HG03565 (cell line): ENCODE measurements around the gene DAPK1.

Experiments
- ATAC-seq: cut with Tn5 transposase; IDR thresholded peaks from one replicate; pipeline ENCODE4 v1.9.1; 2021; ENCODE audit warnings: mild to moderate bottlenecking, moderate library complexity; ENCODE audit not compliant: unreplicated experiment

The DAPK1 gene

DNA sequence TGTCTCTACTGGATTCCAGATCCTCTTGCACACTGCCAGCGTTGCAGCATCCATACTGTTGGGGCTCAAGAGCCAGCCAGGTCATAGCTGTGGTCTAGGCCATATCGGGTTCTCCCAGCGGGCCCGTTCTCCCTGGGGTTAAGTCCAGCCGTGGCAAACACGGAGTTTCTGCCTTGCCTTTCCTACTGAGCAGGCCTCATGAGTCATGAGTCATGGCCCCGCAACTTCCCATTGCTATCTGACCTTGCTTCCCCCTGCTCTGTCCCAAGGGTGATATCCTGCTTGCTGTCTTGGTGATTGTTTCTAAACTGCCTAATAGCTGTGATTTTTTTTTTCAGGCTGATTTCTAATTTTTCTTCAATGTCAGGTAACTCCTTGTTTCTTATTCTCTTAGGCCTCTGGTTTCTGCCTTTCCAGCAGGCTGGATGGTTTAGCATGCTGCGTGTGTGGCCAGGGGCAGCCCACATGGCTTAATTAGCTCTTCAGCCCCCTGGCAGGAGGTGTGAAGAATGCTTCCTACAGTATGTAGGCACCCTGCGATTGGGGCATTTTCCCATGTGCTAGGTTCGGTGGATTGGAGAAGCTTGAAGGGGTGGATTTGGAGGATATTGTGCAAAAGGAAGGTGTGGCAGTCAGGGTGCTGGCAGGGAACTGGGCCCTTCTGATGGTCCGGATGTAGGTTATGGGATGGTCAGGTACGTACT, 18.7 kb downstream of the DAPK1 start:
- ATAC-seq, result no peak

DNA sequence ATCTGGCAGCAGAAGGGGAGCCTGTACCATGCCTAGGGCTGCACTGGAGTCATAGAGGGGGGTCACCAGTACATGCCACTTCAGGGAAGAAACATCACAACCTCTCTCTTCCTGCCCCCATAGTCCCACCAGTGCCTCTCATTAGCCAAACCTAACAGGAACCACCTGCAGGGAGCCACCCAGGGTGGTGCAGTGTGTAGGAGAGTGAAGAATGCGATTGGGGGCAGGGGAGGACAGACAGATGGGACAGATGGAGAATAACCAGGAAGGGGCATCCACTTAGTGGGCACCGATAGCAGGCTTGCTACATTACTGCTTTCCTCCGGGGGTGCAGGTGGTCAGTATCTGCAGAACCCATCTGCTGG, 19.2 kb downstream of the DAPK1 start:
- ATAC-seq, result no peak

DNA sequence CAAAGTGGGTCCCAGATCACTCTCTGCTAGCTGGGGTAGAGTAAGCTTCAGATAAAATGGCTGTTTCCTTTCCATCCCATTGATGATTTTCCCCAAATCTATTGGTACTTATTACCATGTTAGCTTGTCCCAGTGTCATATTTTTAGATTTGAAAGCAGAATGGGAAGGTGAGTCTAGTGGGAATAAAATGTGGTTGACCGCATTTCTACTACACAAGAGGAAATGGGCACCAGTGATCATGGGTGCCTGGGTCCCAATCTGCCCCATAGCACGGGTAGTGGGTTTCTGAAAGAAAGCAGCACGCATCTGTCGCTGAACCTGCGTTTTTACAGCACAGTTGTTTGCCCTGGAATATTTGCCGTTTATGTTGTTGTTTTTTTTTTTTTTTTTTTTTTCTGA, 20.1 kb downstream of the DAPK1 start:
- no peak for ATAC-seq

DNA sequence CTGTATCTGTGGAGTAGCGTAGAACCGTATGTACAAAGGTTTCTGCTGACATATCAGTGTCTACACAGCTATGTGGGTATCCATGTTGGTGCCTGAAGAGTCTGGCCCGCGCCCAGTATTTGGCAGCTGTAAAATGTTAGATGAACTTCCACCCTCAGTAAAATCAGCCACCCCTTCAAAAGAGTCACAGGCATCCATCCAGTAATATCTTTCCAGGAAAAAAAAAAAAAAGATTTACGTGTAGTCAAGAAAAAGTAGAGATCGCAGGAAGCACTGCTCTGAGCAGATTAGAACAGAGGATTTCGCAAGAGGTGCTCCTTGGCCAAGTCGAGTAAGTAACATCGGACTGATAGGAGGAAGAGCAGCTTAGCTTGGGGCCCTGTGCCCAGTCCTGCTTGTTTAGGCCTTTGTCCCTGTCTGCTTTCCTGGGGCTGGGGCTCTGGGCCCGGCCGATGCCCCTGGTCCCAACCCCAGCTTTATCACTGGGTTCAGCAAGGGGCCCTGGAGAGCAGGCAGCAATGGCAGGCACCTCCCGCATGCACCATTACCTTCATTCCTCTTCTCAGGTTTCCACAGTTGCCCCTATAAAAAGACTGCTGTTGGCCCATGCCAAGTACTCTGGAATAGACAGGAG, 21.2 kb downstream of the DAPK1 start:
- no peak for ATAC-seq

DNA sequence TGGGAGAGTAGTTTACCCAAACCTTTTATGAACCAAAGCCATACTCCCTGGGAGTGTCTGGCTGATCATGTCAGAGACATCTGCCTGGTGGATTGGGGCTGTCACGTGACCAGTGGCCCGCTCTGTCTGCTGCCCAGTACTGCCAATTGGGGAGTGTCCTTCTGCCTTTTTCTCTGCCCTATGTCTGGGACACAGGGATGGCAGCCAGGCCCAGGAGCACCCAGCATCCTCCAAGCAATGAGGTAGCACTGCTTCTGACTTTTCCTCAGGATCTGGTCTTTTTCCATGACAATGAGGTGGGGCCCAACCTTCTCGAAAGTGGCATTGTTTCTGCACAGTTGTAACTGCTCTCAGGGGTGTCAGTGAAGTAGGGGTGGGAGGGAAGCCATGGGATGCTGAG, 21.8 kb downstream of the DAPK1 start:
- ATAC-seq, result no peak

DNA sequence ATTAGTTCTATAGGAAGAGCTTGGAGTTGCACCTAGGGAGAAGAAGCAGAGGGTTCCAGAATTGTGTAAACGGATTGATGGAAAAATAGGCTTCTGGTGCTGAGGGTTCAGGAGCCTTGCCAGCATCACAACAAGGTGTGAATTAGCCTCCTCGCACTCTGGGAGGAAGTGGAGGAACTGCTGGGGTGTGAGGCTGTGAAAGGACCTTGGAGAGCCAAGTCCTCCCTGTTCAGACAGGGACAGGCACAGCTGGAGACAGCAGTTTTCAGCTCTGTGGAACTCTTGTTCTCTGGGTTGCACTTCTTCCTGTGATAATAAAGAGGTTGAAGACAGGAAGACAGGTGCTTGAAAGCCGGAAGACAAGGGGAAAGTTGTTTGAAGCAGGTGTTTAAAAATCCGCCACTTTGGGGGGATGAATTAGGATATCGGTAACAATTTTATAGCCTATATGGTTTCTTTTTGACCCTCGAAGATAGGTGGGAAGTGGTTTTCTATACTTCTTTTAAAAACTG, 22.6 kb downstream of the DAPK1 start:
- ATAC-seq, result no peak

DNA sequence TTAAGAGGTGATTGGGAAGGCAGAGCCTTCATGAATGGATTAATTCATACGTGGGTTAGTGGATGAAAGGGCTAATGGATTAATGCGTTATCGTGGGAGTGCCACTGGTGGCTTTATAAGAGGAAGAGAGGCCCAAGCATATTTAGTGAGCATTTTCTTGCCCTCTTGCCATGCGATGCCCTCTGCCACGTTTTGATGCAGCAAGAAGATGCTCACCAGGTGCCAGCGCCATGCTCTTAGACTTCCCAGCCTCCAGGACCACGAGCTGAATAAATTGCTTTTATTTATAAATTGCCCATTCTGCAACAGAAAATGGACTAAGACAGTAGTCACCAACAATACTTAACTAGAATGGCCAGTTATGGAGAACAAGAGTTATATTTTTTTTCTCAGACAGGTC, 24.2 kb downstream of the DAPK1 start:
- no peak for ATAC-seq

DNA sequence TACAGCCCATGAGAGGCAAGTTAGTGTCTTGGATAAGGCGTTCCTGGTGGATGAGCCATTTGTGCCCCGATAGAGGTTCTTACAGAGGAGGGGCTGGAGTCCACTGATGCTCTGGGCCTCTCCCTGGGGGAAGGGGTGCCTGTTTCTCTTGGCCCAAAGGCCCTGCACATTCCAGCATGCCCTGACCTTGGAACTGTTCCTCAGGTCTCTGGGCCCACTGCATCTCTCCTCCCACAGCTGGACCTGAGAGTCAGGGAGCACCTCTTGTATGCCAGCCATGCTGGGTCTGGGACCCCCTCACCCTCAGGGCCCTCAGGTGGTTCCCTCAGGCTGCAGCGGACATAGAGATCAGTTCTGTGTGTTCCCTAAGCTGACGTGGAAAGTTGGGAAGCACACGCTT, 26.4 kb downstream of the DAPK1 start:
- no peak for ATAC-seq

DNA sequence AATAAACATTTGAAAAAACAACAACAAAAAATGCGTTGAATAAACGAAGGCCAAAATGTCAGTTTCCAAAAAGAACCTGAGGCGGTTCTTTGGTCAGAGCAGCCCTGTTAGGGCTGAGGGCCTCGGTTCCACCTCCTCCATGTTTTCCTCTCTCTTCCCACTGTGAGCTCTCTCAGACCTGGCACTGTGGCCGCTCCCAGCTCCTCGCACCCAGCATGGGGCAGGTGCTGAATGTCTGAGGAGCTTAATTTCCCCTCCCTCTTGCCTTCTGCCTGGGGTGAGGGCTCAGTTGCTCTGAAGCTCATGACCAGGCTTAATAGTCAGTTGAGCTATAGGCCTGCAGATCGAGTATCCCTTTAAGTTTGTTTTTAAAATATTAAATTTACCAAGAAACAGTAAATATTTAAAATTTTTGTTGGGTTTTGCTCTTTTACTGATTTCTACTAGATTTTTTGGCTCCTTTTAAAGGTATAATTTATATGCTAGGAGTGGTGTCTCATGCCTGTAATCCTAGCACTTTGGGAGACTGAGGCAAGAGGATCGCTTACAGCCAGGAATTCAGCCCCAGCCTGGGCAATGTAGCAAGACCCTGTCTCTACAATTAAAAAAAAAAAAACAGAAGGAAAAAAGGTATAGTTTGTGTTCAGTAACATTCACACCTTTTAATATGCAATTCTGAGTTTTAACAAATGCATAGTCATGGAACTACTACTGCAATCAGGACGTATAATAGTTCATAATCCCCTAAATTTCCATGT, 28.1 kb downstream of the DAPK1 start:
- ATAC-seq, result no peak

DNA sequence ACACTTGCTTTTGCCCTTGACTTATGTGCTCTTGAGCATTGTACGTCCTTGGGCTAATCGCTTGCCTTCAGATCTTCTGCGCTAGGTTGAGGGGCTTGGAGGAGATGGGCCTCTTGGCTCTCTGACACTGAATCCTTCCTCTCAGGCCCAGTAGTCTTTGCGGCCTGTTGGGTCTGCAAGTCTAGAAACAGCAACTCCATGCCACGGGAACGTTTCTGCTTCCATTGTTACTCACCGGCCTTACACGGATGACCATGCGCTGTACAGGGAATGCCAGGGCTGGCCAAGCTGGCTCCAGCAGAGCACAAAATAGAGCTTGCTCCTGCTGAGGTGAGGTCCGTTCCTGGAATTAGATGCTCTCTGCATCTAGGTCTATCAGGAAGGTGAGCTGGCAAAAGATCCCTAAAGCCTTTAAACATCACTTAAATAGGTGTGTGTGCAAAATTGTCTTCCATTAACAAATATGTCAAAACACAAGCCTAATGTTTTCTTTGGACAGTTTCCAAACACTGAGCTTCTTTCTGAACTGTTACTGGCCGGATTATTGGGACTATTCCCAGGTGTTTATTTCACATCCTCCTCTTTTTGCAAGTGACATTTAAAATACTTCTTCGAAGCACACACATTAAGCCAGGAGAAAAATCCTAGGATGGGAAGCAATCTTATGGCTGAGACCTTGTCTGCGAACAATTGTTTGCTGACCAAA, 29.7 kb downstream of the DAPK1 start:
- no peak for ATAC-seq

DNA sequence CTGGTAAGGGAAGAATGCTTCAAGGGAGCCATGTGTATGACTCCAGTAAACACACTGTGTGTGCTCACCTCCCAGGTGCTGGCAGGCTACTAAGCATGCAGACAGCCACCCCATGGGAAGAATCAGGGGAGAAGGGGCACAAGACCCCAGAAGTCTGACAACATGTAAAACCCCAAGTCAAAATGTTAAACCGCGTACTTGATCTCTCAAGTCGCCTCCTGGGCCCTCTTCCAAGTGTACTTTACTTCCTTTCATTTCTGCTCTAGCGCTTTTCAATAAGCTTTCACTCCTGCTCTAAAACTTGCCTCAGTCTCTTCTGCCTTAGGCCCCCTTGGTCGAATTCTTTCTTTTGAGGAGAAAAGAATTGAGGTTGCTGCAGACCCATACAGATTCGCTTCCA, 31.3 kb downstream of the DAPK1 start:
- ATAC-seq, result no peak

DNA sequence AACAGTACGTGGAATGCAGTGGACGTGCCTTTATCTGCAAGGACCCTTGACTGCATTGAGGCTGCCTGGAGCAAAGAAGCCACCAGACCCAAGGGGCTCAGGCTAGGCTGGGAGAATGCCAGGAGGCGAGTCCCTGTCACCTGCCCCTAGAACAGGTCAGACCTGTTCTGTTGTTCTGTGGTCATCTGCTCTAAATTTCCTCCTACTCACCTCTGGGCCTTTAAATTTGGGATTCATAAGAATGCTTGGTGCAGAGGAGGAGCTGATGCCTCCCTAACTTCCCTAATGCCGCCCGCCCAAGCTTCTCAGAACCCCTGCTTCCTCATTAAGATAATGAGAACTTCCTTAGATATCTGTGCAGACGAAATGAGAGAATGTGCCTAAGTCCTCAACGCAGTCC, 32.0 kb downstream of the DAPK1 start:
- no peak for ATAC-seq

DNA sequence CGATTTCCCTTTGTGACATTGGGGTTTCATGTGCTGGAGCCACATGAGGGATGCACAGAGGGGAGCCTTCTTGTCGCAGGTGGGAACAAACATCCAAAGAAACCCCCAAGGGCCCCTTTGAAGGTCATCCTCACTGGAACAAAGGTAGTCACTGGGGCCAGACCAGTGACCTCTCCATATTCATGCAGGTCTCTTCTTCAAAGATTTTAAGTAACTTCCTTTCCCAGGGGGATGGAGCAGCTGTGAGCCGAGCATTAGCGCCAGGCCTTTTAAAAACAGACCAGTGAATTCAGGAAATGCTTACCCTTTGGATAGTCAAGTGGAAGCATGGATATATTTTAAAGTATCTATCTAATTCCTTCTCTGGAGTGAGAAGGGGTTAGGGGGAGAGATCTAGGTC, 33.0 kb downstream of the DAPK1 start:
- no peak for ATAC-seq

DNA sequence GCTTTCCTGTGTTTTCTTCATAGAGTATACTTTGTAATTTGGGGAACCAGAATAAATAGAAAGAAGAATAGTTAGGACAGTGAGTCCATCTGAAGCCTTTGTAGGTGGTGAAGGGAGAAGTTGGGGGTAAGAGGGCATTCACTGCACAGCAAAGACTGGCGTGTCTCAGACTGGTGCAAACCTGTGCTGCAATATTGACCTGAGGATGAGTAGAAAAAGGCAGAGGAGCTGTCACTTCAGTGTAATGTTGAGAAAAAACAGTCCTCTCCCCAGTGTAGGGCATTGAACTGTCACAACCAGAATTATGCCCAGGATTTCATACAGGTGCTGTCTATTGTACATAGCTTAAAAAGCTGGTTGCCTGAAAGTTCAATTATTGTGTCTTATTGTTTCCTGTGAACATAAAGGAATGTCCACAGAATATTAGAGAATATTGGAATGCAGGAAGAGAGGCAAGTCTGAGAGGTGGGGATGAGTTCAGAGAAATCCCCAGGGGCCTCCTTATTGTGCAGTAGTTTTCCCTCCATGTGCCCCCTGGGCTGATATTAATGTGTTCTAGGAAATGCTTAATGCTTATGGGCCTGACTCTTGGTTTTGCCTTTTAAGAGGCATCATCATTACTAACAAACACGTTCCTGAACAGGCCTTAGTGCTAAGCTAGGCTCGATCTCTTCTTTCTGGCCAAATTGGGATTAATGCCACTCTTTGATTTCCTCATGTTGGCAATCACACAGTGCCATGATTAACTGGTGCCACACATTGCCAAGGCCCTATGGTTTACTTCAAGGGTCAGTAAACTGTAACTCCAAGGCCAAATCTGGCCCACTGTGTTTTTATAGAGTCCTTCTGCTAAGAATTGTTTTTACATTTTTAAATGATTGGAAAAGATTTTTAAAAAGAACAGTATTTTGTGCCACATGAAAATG, 34.0 kb downstream of the DAPK1 start:
- no peak for ATAC-seq

DNA sequence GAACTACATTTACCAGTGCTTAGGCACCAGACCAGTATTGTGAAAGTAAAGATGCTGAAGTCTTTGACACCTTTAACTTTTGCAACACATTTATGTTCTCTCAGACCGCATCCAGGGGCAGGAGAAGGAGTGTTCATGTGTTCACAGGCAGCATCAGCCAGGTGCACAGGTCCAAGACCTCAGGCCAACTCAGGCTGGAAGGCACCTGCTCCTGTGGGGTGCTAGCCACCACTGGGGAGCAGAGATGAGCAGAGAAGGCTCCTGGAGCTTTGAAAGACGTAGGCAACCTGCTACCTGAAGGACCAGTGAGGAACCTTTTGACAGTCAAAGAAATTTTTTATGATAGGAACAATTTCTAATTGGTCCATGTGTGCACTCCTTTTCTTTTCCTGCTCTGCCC, 35.6 kb downstream of the DAPK1 start:
- no peak for ATAC-seq

DNA sequence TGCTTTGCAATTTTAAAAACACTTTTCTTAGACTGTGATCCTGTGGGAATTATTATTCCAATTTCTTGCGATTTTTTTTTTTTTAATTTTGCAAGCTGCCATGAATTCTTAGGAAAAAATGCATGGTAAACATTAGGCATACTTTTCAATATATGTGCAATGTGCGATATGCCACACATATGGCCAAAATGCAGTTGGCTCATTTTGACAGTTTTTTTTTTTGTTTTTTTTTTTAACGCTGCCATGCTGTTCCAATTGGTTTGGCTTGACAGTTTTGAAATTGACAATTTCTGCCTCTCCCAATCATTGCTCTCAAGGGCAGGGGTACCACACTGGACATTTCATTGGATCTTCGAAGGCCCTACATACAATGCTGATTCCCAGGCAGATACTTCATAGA, 36.4 kb downstream of the DAPK1 start:
- ATAC-seq, result no peak

DNA sequence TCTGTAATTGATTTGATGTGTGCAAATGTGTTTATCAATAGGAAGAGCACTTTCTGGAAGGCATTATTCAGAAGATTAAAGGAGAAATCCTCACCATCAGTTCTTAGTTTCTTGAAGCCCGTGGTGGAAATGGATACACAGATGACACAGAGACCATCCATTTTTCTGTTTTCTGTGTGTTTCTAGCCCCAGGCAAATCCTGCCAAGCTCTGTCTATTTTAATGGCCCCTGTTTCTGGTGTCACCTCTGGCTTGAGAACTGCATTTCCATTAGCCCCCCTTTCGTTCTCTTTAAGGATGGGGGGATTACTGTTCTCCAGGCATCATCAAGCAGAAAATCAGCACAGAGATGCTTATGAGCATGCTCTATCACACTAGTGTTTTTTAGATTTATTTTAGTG, 37.3 kb downstream of the DAPK1 start:
- no peak for ATAC-seq

DNA sequence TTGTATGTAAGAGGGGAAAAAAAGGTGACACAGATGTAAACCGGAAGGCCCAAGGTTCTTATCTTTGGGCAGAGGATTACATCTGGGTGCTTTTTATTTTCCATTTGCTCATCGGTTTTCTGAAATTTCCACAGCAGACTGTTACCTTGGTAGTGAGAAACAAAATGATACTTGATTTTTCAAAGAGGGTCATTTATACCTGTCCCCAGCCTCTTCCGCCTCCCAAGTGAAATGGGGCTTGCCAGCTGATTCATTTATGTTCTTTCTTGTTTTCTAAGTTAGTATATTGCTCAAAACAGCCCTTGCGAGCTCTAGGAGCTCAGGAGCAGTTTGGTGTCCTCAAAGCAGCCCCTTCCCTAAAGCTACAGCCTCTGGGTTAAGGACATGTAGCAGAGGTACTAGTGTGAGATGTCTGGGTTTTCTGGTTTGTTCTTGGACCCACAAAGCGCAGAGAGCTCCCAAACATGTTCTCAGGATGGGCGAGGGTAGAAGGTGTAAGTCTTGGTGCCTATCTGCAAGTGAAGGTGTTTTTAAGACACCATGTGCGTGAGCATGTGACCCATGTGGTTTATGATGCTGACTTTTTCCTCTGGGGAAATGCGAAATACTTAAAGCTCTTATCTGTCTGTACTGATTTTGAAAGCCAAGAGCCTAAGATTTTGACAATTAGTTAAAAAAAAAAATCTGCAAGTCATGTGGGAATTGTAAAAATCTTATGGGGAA, 38.3 kb downstream of the DAPK1 start:
- peak; percentile 64 for ATAC-seq

DNA sequence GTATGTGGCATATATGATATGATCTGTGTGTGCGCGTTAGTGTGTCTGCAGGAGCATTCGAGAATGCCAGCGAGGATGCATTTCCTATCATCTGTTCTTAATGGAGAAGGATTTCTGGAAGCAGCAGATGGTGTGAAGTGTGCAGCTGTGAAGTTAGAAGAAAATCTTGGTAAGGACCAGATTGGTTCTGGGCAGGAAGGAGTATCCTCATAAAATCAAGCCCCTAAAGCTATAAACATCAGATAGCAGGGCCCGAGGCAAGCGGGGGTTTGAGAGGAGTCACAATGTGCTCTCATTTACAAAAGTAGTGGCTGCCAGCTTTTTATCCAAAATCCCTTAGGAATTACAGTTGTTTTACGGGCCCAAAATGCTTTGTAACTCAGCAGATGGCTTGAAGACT, 40.0 kb downstream of the DAPK1 start:
- no peak for ATAC-seq
